ENCODE measurements around the gene NAT14. TPM values are rescaled to one million over a fixed set of nuclear protein-coding genes. Genes with fewer than 3 reads are reported as not detected.
A peak's percentile ranks its signal among the peaks of the same experiment; 100 is the strongest.

The NAT14 gene
- total RNA-seq, 1 experiment from 2014 or later, result 49.6 TPM

DNA sequence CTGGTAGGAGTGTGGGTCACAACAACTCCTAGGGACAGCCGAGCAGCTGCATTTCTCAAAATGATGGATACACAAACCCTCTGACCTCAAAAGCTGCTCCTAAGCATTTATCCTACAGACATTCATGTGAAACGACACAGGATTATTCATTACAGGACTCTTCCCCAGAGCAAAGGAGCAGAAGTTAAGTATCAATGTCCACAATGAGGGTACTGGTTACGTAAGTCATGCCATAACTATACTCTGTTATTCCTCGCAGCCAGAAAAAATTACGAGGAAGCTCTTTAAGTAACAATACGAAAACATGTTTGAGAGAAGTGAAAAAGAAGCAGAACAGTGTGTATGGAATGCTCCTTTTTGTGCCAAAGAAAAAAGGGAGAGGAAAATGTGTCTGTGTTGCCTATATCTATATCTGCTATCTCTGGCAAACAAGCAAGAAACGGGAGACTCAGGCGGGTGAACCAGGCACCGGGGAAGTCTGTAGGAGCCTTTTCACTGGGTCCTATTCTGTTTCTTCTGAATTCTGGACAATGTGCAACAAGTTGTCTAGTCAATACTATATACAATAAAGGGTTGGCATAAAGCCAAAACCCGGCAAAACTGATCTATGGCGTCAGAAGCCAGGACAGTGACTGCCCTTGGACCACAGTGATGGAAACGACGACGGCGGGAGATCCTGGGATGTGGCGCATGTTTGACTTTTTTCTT is 24.9 kb upstream of the NAT14 start:
- Mint-ChIP-seq H3K27ac (ENCODE audit: unreplicated experiment) (peak overlapping the region; percentile 90), H3K4me1 (ENCODE audit: low read depth, unreplicated experiment) (peaks cover 24% of the 10 kb centered on the region), H3K27me3 (ENCODE audit: unreplicated experiment) (peaks cover 40% of the 10 kb centered on the region), H3K9me3 (ENCODE audit: low read depth, unreplicated experiment) (no peaks in the 10 kb centered on the region), H3K4me3 (ENCODE audit: low read depth, unreplicated experiment) (peak overlapping the region; percentile 84), H3K36me3 (ENCODE audit: insufficient read depth, unreplicated experiment) (peaks cover 25% of the 10 kb centered on the region)
- CTCF ChIA-PET, result interaction anchor here (0.7 to 1.5 kb wide), 2 partner anchors 7 to 164 kb away, joined by 4 to 10 read pairs; partner anchors contain the start of gene ZNF784
- DNase-seq, result no peak
- TSS peak; percentile 78 for BruUV-seq (replicated peaks)
- TF ChIP-seq, protein P1, sequence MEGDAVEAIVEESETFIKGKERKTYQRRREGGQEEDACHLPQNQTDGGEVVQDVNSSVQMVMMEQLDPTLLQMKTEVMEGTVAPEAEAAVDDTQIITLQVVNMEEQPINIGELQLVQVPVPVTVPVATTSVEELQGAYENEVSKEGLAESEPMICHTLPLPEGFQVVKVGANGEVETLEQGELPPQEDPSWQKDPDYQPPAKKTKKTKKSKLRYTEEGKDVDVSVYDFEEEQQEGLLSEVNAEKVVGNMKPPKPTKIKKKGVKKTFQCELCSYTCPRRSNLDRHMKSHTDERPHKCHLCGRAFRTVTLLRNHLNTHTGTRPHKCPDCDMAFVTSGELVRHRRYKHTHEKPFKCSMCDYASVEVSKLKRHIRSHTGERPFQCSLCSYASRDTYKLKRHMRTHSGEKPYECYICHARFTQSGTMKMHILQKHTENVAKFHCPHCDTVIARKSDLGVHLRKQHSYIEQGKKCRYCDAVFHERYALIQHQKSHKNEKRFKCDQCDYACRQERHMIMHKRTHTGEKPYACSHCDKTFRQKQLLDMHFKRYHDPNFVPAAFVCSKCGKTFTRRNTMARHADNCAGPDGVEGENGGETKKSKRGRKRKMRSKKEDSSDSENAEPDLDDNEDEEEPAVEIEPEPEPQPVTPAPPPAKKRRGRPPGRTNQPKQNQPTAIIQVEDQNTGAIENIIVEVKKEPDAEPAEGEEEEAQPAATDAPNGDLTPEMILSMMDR (IDR thresholded peaks at IDR 0.05; ENCODE audit: unreplicated experiment), result no peak
- intact Hi-C loops (cut with micrococcal nuclease; ENCODE audit: unreplicated experiment), result no loop called here

GRCh38 chr19:55460670-55461258 is 24.2 kb upstream of the NAT14 start:
- H3K36me3 Mint-ChIP-seq (ENCODE audit: insufficient read depth, unreplicated experiment), result peaks cover 25% of the 10 kb centered on the region
- H3K27me3 Mint-ChIP-seq (ENCODE audit: unreplicated experiment), result peaks cover 47% of the 10 kb centered on the region
- TF ChIP-seq, protein P1 (IDR thresholded peaks at IDR 0.05; ENCODE audit: unreplicated experiment), result no peak
- DNase-seq, result peak; percentile 66
- intact Hi-C loops (cut with micrococcal nuclease; ENCODE audit: unreplicated experiment), result no loop called here
- no TSS peak for BruUV-seq (replicated peaks)
- peaks cover 24% of the 10 kb centered on the region for H3K4me1 Mint-ChIP-seq (ENCODE audit: low read depth, unreplicated experiment)
- CTCF ChIA-PET, result interaction anchor here (1.5 kb wide), 1 partner anchor 164 kb away, joined by 10 read pairs; the partner anchor contains the start of gene ZNF784
- H3K4me3 Mint-ChIP-seq (ENCODE audit: low read depth, unreplicated experiment), result peak overlapping the region; percentile 84
- peak overlapping the region; percentile 90 for H3K27ac Mint-ChIP-seq (ENCODE audit: unreplicated experiment)
- no peaks in the 10 kb centered on the region for H3K9me3 Mint-ChIP-seq (ENCODE audit: low read depth, unreplicated experiment)

- CTCF ChIA-PET, result interaction anchor here (0.7 to 1.0 kb wide), 4 partner anchors 15 to 314 kb away, joined by 3 to 5 read pairs (median 4); partner anchors contain the start of gene ZNF628
- peaks cover 29% of the 10 kb centered on the region for H3K4me1 Mint-ChIP-seq (ENCODE audit: low read depth, unreplicated experiment)
- H3K27me3 Mint-ChIP-seq (ENCODE audit: unreplicated experiment), result peaks cover 54% of the 10 kb centered on the region
- peak within 1 kb of the TSS; percentile 84 for H3K4me3 Mint-ChIP-seq (ENCODE audit: low read depth, unreplicated experiment)
- BruUV-seq (replicated peaks), result no TSS peak
- intact Hi-C loops (cut with micrococcal nuclease; ENCODE audit: unreplicated experiment), result no loop called here
- peak; percentile 100 for DNase-seq
- no peaks in the 10 kb centered on the region for H3K9me3 Mint-ChIP-seq (ENCODE audit: low read depth, unreplicated experiment)
- TF ChIP-seq, protein P1 (IDR thresholded peaks at IDR 0.05; ENCODE audit: unreplicated experiment), result no peak
- peaks cover 25% of the 10 kb centered on the region for H3K36me3 Mint-ChIP-seq (ENCODE audit: insufficient read depth, unreplicated experiment)
- H3K27ac Mint-ChIP-seq (ENCODE audit: unreplicated experiment), result peak within 1 kb of the TSS; percentile 90
Measured at GRCh38 chr19:55461259-55461973, 23.6 kb upstream of the NAT14 start, which contains the start of gene ISOC2. Gene ISOC2 (minus strand): TSS chr19:55461642. CDS start chr19:55456486, 5,156 bp downstream.

DNA sequence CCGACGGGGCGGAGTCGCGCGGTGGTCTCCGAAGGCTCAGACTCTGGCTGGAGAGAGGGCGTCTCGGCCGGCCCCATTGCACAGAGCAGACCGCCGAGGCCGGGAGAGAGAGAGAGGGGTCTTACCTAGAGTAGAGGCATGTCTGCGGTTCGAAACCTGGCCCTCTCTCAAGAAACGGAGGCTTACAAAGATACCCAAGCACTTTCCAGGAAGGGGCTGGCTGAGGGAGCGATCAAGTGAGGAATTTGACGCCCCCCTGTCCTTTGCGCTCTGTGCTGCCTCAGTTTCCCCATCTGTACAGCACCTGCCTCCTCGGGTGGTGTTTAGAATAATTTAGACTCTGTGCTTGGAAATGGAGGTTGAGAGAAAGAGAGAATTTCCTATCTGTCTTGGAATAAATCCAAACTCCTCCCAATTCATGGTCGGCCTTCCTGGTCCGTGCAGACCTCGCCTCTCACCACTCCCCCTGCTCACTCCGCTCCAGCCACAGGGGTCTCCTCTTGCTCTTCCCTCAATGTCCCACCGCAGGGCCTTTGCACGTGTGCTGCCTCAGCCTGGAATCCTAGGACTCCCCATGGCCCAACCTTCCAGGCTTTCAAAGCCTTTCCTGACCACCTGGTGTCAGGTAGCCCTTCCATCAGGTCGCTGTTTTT is 22.9 kb upstream of the NAT14 start:
- H3K9me3 Mint-ChIP-seq (ENCODE audit: low read depth, unreplicated experiment), result no peaks in the 10 kb centered on the region

More for the DNA sequence above, 22.9 kb upstream of the NAT14 start:
- no peak for DNase-seq
- intact Hi-C loops (cut with micrococcal nuclease; ENCODE audit: unreplicated experiment), result no loop called here
- Mint-ChIP-seq H3K4me3 (ENCODE audit: low read depth, unreplicated experiment) (peak overlapping the region; percentile 84), H3K27me3 (ENCODE audit: unreplicated experiment) (peaks cover 60% of the 10 kb centered on the region), H3K4me1 (ENCODE audit: low read depth, unreplicated experiment) (peaks cover 36% of the 10 kb centered on the region), H3K27ac (ENCODE audit: unreplicated experiment) (peak overlapping the region; percentile 90), H3K36me3 (ENCODE audit: insufficient read depth, unreplicated experiment) (peaks cover 25% of the 10 kb centered on the region)
- no TSS peak for BruUV-seq (replicated peaks)
- CTCF ChIA-PET, result interaction anchor here (0.7 to 1.0 kb wide), 4 partner anchors 14 to 314 kb away, joined by 3 to 5 read pairs (median 4); partner anchors contain the start of gene ZNF628
- TF ChIP-seq, protein P1 (IDR thresholded peaks at IDR 0.05; ENCODE audit: unreplicated experiment), result no peak

Measured in Calu3 (cell line).